ENCODE data around the gene POLH.
"Not testable (repeated sequence)": the region's sequence is repeated elsewhere in the genome, so short reads cannot be mapped to it uniquely, and the experiment has no call there.

POLH gene

DNA sequence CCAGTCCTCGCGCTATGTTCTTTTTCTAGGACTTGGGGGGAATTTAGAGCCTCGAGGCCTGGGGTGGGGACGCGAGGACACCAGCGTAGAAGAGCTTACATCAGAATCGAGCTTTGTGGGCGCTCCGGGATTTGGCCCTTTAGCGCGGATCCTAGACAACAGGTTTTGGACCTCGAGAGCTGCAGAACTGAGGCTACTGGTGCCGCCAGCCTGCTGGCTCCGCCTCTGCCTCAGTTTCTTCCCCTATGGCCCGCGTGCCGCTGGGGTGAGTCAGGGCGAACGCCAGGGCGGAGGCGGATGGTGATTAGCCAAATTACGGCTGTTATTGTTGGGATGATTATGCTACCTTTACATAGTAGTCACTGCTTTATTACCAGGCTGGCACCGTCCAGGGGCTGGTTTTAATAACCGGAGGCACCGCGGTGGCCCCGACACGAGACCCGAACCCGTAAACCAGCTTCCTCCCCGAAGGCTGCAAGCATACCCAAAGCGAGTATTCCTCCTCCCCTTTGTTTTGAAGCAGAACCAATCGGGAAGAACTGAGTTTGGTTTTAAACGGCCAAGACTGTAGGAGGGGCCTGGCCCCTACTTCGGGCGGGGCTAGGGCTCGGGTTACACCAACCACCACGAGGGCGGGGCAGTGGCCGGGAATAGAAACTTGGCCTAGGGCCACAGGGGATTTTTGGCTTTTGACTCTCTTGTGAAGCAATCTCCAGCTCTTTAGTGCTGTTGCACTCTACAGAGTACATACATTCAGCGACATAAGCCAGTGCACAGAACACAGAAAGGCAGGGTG lies 53.7 kb downstream of the POLH start:
- no peaks in the 10 kb centered on the region for H4K20me1 ChIP-seq (ENCODE audit: control insufficient read depth, insufficient read depth, low read depth, low read length)
- H3K9me3 ChIP-seq (ENCODE audit: control insufficient read depth, insufficient read depth, low read length): no peaks in the 10 kb centered on the region
- H3F3A ChIP-seq (ENCODE audit: control insufficient read depth, insufficient read depth): peaks cover 16% of the 10 kb centered on the region
- H3K27ac ChIP-seq (ENCODE audit: low read depth, low read length): peak overlapping the region; percentile 88
- peak overlapping the region; percentile 69 for H3K4me2 ChIP-seq (ENCODE audit: low read length)
- H3K4me1 ChIP-seq (ENCODE audit: control insufficient read depth, low read length): peaks cover 34% of the 10 kb centered on the region
- H3K36me3 ChIP-seq (ENCODE audit: control insufficient read depth, low read length): peaks cover 36% of the 10 kb centered on the region
- H3K9me2 ChIP-seq (replicated peaks; ENCODE audit: control insufficient read depth, low read length): no peaks in the 10 kb centered on the region
- no peaks in the 10 kb centered on the region for H3K27me3 ChIP-seq (ENCODE audit: control insufficient read depth, low read length)
- peaks cover 24% of the 10 kb centered on the region for H3K79me2 ChIP-seq (ENCODE audit: control insufficient read depth, low read length)
- peak overlapping the region; percentile 99 for H3K4me3 ChIP-seq (ENCODE audit: low read length)
- TF ChIP-seq CTCF (IDR thresholded peaks at IDR 0.05; ENCODE audit: low read depth, low read length, poor library complexity, severe bottlenecking): no peak
- no peak for TF ChIP-seq EZH2phosphoT487 (IDR thresholded peaks at IDR 0.05; ENCODE audit: borderline replicate concordance, low read length)

DNA sequence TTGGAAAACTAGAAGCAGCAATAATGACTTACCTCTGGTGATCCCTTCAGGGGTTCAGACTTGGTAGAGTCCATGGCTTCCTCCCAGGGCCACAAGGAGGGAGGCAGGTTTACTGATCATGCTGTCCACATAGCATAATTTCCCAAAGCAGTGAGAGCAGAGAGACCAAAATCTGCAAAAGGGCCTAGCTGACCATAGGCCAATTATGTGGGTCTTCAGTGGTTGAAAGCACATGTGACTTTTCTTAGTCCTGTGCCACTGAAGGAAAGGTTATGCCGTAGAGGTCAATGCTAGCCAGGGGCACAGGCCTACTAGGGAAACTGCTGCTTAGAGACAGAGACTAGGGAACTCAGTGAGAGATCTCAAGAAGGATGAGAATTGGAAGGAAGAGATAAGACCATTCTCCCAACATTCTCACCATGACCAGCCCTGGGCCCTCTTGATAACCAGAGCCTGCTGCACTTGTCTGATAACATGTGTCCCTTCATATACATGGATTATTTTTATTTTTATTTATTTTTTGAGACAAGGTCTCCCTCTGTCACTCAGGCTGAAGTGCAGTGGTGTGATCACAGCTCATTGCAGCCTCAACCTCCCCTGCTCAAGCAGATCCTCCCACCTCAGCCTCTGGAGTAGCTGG lies 55.1 kb downstream of the POLH start:
- peaks cover 43% of the 10 kb centered on the region for H3K4me1 ChIP-seq (ENCODE audit: control insufficient read depth, low read length)
- peaks cover 26% of the 10 kb centered on the region for H3K36me3 ChIP-seq (ENCODE audit: control insufficient read depth, low read length)
- peak overlapping the region; percentile 88; the same call in 1 of the 2 replicates for H3K27ac ChIP-seq (ENCODE audit: low read depth, low read length)
- H3K4me2 ChIP-seq (ENCODE audit: low read length): peak overlapping the region; percentile 29
- H3K79me2 ChIP-seq (ENCODE audit: control insufficient read depth, low read length): peaks cover 33% of the 10 kb centered on the region
- no peaks in the 10 kb centered on the region for H3K9me3 ChIP-seq (ENCODE audit: control insufficient read depth, insufficient read depth, low read length)
- TF ChIP-seq EZH2phosphoT487 (IDR thresholded peaks at IDR 0.05; ENCODE audit: borderline replicate concordance, low read length) (no peak), CTCF (IDR thresholded peaks at IDR 0.05; ENCODE audit: low read depth, low read length, poor library complexity, severe bottlenecking) (no peak)
- no peaks in the 10 kb centered on the region for H3K27me3 ChIP-seq (ENCODE audit: control insufficient read depth, low read length)
- no peak overlapping the region for H3K4me3 ChIP-seq (ENCODE audit: low read length)
- no peaks in the 10 kb centered on the region for H4K20me1 ChIP-seq (ENCODE audit: control insufficient read depth, insufficient read depth, low read depth, low read length)
- no peaks in the 10 kb centered on the region for H3K9me2 ChIP-seq (replicated peaks; ENCODE audit: control insufficient read depth, low read length)
- H3F3A ChIP-seq (ENCODE audit: control insufficient read depth, insufficient read depth): peaks cover 16% of the 10 kb centered on the region

DNA sequence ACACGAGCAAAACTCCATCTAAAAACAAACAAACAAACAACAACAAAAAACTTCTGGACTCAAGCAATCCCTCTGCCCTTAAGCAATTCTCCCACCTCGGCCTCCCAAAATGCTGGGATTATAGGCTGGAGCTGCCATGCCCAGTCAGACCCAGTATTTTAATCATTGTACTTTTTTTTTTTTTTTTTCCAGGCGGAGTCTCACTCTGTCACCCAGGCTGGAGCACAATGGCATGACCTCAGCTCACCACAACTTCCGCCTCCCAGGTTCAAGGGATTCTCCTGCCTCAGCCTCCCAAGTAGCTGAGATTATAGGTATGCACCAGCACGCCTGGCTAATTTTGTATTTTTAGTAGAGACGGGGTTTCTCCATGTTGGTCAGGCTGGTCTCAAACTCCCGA lies 57.0 kb downstream of the POLH start:
- H3K27ac ChIP-seq (ENCODE audit: low read depth, low read length); H3K9me2 ChIP-seq (replicated peaks; ENCODE audit: control insufficient read depth, low read length); H4K20me1 ChIP-seq (ENCODE audit: control insufficient read depth, insufficient read depth, low read depth, low read length); H3K4me2 ChIP-seq (ENCODE audit: low read length); H3K27me3 ChIP-seq (ENCODE audit: control insufficient read depth, low read length); H3K9me3 ChIP-seq (ENCODE audit: control insufficient read depth, insufficient read depth, low read length); H3K4me3 ChIP-seq (ENCODE audit: low read length): not testable (repeated sequence)
- Histone ChIP-seq H3K36me3 (ENCODE audit: control insufficient read depth, low read length) (peaks cover 25% of the 10 kb centered on the region), H3K4me1 (ENCODE audit: control insufficient read depth, low read length) (peaks cover 47% of the 10 kb centered on the region), H3K79me2 (ENCODE audit: control insufficient read depth, low read length) (peaks cover 36% of the 10 kb centered on the region), H3F3A (ENCODE audit: control insufficient read depth, insufficient read depth) (peaks cover 16% of the 10 kb centered on the region)

All from DOHH2 (cell line).